Heart left ventricle (tissue), 16 donors: Measurements from ENCODE around the gene DDR2. TPM values are rescaled to one million over a fixed set of nuclear protein-coding genes. Genes with fewer than 3 reads are reported as not detected.

ENCODE experiments used
- ATAC-seq, 4 donors: fragments of 200-7000 bp; cut with Tn5 transposase; one replicate each; pipeline ENCODE4 v1.9.1; 2020 to 2022; ENCODE audit warnings: moderate library complexity in 4 of 4, mild to moderate bottlenecking in 3 of 4, moderate number of reproducible peaks in 1 of 4
- DNase-seq, 5 donors: peaks; one replicate each; pipeline ENCODE4 v3.0.0-alpha.2; 2020
- H3K27ac ChIP-seq, 12 donors: fragments of 200-600 bp; sonication (generic) in 4 of 12; one replicate each; pipeline versions ENCODE4 v1.5.0 to v1.8.0; 2016 to 2022; ENCODE audit warnings: mild to moderate bottlenecking in 2 of 12
- H3K27me3 ChIP-seq, 9 donors: fragments of 200-600 bp; sonication (generic) in 2 of 9; one replicate each; pipeline versions ENCODE4 v1.5.1 to v1.8.0; 2016 to 2022; ENCODE audit warnings: mild to moderate bottlenecking in 3 of 9
- H3K36me3 ChIP-seq, 9 donors: fragments of 200-600 bp; sonication (generic) in 2 of 9; one replicate each; pipeline versions ENCODE4 v1.5.0 to v1.8.0; 2018 to 2022; ENCODE audit warnings: mild to moderate bottlenecking in 2 of 9
- H3K4me1 ChIP-seq, 12 donors: fragments of 200-600 bp; sonication (generic) in 4 of 12; one replicate each; pipeline versions ENCODE4 v1.5.0 to v1.8.0; 2016 to 2022; ENCODE audit warnings: mild to moderate bottlenecking in 3 of 12
- H3K4me3 ChIP-seq, 12 donors: fragments of 200-600 bp; sonication (generic) in 4 of 12; one replicate each; pipeline versions ENCODE4 v1.5.0 to v1.8.0; 2017 to 2022; ENCODE audit warnings: mild to moderate bottlenecking in 9 of 12, moderate library complexity in 4 of 12
- H3K9me3 ChIP-seq, 12 donors: fragments of 200-600 bp; sonication (generic) in 4 of 12; one replicate each; pipeline versions ENCODE4 v1.5.0 to v1.8.0; 2016 to 2022; ENCODE audit warnings: mild to moderate bottlenecking in 1 of 12
- CTCF ChIP-seq, 12 donors: fragments of 200-600 bp; sonication (generic) in 4 of 12; IDR thresholded peaks; one replicate each; pipeline versions ENCODE4 v1.5.0 to v1.8.0; 2018 to 2022; ENCODE audit warnings: antibody characterized with exemption in 12 of 12, mild to moderate bottlenecking in 5 of 12
- POLR2A ChIP-seq, 2 donors: fragments of 450-650 bp; IDR thresholded peaks; one replicate each; pipeline ENCODE4 v1.6.1; 2017; ENCODE audit warnings: antibody characterized with exemption in 2 of 2, mild to moderate bottlenecking in 2 of 2, moderate library complexity in 2 of 2
- WGBS, 4 donors: extraction: QIAGEN DNeasy Blood & Tissue Kit in 2 of 4; methylation state at CpG; one replicate each; pipeline versions ENCODE4 v1.1.5 to v1.1.7; 2013 to 2018; 5-methylcytosine and 5-hydroxymethylcytosine counted together
- intact Hi-C, 10 donors: fragments of 100-400 bp; cut with DNase I; formaldehyde crosslinking; loops; one replicate each; pipeline versions ENCODE4 v1.11.1 to v1.14.2; 2022
- polyA plus RNA-seq, 2 donors: library from polyadenylated mRNA; stranded (reverse); fragments of 200-250 nt; gene quantifications; one replicate each; pipeline ENCODE4 v1.2.3, GENCODE V29; 2013
- total RNA-seq, 9 donors: library from RNA; depleted of rRNA in 2 of 9; stranded (reverse); fragments of >200 nt in 2 of 9; fragmentation: NEBNext Ultra II Directional in 3 of 9; extraction: Animal tissue kit (Norgen Biotek cat#: 25700) in 3 of 9; gene quantifications; one replicate each; pipeline versions ENCODE4 v1.1.0 to v1.2.4, GENCODE V29; 2016 to 2023
- donor health status: ischemic (EF 13 %, LVEDD 7.1; RV severe dilation, severe dysfunction).
- donor health status: healthy with polysubstance abuse.
- donor health status: DM: no; HTN: yes; CAD: no.
- donor health status: DM: no; HTN: no; CAD: no.
- donor health status: ischemic (EF 25% LVEDD 6.9; RV normal size, moderate dysfunction).
- donor health status: ischemic (EF 25% LVEDD 5.7; RV mildly dilated, moderate dysfunction).
- donor health status: healthy.
- donor health status: DM: yes; HTN: yes; CAD: no.
- donor health status: ischemic (EF 35%, LVEDD 5.7; RV mildly dilated, moderate dysfunction).
- donor health status: nonischemic (EF 11% LVEDD 7.7; RV severe dilation, severe dysfunction).
- donor health status: DM: yes; HTN: yes; CAD: no.
- donor health status: PGD.
- donor health status: ischemic (EF 29% LVEDD 5.4; RV normal size, mild dysfunction).
- donor health status: nonischemic (EF 23%, LVEDD 6.1; RV moderate dilation, normal function).

DDR2 gene
- total and polyA plus RNA-seq, 11 donors: 5.0 to 55.3 (median 23.8) TPM

GRCh38 chr1:162832470-162832869, 200.2 kb downstream of the DDR2 start:
- Histone ChIP-seq H3K27ac (no peak overlapping the region), H3K36me3 (no peaks in the 10 kb centered on the region), H3K9me3 (no peaks in the 10 kb centered on the region), H3K4me3 (no peak overlapping the region), H3K27me3 (no peaks in the 10 kb centered on the region), H3K4me1 (no peaks in the 10 kb centered on the region)
- intact Hi-C loops: no loop called here
- ATAC-seq (no peak), DNase-seq (no peak)
- TF ChIP-seq POLR2A (IDR thresholded peaks at IDR 0.05) (no peak), CTCF (IDR thresholded peaks at IDR 0.05) (no peak)
- 70 to 90% (median 85%) methylated on average over 3 of the region's 3 CpGs for WGBS, 4 donors

- no peak for DNase-seq
- no peak for ATAC-seq
- no peaks in the 10 kb centered on the region for H3K36me3 ChIP-seq
- TF ChIP-seq CTCF (IDR thresholded peaks at IDR 0.05) (no peak), POLR2A (IDR thresholded peaks at IDR 0.05) (no peak)
- H3K4me3 ChIP-seq: no peak overlapping the region
- H3K27ac ChIP-seq: no peak overlapping the region
- no peaks in the 10 kb centered on the region for H3K27me3 ChIP-seq
- WGBS, 4 donors: 49 to 62% (median 53%) methylated on average over 3 of the region's 3 CpGs
- no peaks in the 10 kb centered on the region for H3K4me1 ChIP-seq
- peaks cover 0 to 19% (median 4%) of the 10 kb centered on the region in 12 donors for H3K9me3 ChIP-seq
- intact Hi-C loops: no loop called here
These were observed 203.1 kb downstream of the DDR2 start for GRCh38 chr1:162835157-162835899.

Other genes starting within 250 kb of the DDR2 start
- 1 to 10 TPM in 1 of 9 donors, under 1 TPM in 2, not detected in 6; 0.16 to 1.1 (median 0.54) TPM for gene SH2D1B, start 220.3 kb upstream of the DDR2 start, total RNA-seq
- under 1 TPM in 1 of 2 donors, not detected in 1; 0.11 TPM for gene SH2D1B, start 220.3 kb upstream of the DDR2 start, polyA plus RNA-seq
- 10 to 100 TPM; 17.2 to 34.5 (median 22.8) TPM for gene UHMK1, start 134.6 kb upstream of the DDR2 start, total RNA-seq
- gene UHMK1, start 134.6 kb upstream of the DDR2 start, polyA plus RNA-seq: 10 to 100 TPM in 1 of 2 donors, 1 to 10 TPM in 1; 5.6 to 21.8 TPM
- 10 to 100 TPM; 18.1 to 34.0 (median 21.1) TPM for gene UAP1, start 70.7 kb upstream of the DDR2 start, total RNA-seq
- 10 to 100 TPM; 18.2 to 34.3 TPM for gene UAP1, start 70.7 kb upstream of the DDR2 start, polyA plus RNA-seq
- 1 to 10 TPM; 2.6 to 6.9 (median 4.0) TPM for gene HSD17B7, start 158.2 kb downstream of the DDR2 start, total RNA-seq
- gene HSD17B7, start 158.2 kb downstream of the DDR2 start, polyA plus RNA-seq: 10 to 100 TPM in 1 of 2 donors, 1 to 10 TPM in 1; 2.7 to 15.9 TPM
- 1 to 10 TPM in 1 of 9 donors, under 1 TPM in 5, not detected in 3; 0.24 to 1.2 (median 0.39) TPM for gene CCDC190, start 228.7 kb downstream of the DDR2 start, total RNA-seq
- under 1 TPM; 0.06 to 0.11 TPM for gene CCDC190, start 228.7 kb downstream of the DDR2 start, polyA plus RNA-seq